ENCODE data around the gene CENPM.

- no peak for TF ChIP-seq CTCF (IDR thresholded peaks at IDR 0.05; ENCODE audit: insufficient read depth, low read length, poor library complexity, severe bottlenecking)
- no peak for TF ChIP-seq EZH2phosphoT487 (conservative IDR thresholded peaks at IDR 0.05; ENCODE audit: low read length)
Observed at GRCh38 chr22:41969110-41969646, 22.2 kb upstream of the CENPM start, which contains the start of gene SEPTIN3.

Measured in SU-DHL-6 (cell line).